ENCODE measurements around the gene RMND1.
"Not testable (repeated sequence)": the region's sequence is repeated elsewhere in the genome, so short reads cannot be mapped to it uniquely, and the experiment has no call there.

RMND1 gene

DNA sequence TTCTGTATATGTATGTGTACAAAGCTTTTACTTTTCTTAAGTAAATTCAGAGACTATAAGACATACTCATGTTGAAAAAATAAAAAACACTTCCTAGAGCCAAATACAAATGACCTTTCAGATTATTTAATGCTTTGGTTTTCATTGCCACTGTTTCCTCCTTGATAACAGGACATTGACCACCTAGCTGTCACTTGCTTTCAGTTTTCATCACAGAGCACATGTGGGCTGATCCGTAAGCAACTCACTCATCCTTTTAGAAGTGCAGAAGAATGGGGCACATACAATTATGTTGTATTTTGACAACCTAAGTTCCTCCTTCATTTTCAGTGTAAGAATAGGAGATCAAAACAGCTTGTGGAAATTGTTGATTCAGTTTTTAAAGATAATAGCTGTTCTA is 66.7 kb downstream of the RMND1 start:
- DNase-seq (ENCODE audit: low spot score), result no peak

GRCh38 chr6:151384151-151384550 is 67.8 kb downstream of the RMND1 start:
- DNase-seq (ENCODE audit: low spot score), result no peak

- DNase-seq (ENCODE audit: low spot score), result not testable (repeated sequence)
Measured at GRCh38 chr6:151382631-151383030, 69.3 kb downstream of the RMND1 start.

DNA sequence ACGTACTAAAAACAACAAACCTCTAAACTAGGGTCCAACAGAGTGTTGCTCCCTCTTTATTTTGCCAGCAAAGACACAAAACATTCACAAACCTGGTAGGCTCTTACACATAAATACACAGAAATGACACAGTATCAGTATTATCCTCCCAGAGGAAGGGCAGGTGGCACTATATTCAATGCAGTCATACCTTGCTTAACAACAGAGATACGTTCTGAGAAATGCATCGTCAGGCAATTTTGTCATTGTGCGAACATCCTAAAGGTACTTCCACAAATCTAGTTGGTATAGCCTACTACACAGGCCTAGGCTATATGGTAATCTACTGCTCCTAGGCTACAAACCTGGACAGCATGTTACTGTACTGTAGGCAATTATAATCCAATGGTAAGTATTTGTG is 70.2 kb downstream of the RMND1 start:
- DNase-seq (ENCODE audit: low spot score), result no peak

- no peak for DNase-seq (ENCODE audit: low spot score)
Measured at GRCh38 chr6:151380848-151381205, 71.1 kb downstream of the RMND1 start.

DNA sequence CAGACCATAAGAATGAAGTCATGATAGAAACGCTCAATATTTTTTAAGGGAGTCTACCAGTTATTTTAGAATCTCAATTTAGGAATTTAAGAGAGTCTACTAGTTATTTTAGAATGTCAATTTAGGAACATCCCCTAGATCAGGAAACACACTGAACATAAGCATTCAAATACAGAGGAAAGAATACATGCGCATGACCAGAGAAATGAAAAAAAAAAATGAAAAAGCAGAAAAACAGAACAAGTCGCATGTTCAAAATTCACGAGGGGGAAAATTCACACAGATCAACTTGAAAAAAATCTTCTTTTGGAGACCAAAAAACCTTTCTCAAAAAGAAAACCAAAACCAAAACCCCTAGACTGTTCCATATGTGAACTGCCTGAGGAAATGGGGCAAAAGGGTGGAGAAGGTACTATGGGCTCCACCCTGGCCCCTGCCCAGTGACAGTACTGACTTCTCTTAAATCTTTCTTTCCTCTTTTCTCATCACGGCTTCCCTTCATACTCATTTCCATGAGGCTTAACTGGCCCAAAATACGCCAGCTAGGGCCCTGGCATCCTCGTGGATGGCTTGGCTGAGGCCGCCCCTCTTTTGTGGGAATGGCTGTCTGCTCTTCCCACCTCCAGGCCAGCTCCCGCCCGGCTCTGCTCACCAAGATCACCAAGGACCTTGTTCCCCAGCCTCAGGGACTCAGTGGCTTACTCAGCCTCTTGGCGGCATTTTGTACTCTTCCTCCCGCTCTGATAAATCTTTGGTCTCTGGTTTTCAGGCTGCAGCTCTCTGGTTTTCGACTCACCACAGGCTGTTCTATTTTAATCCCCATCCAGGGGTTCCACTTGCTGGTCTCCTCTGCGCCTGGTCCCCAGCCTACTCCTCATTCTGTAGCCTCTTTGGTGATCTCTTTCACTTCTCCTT is 71.7 kb downstream of the RMND1 start:
- no peak for DNase-seq (ENCODE audit: low spot score)

GRCh38 chr6:151377095-151377494 is 74.8 kb downstream of the RMND1 start:
- no peak for DNase-seq (ENCODE audit: low spot score)

DNA sequence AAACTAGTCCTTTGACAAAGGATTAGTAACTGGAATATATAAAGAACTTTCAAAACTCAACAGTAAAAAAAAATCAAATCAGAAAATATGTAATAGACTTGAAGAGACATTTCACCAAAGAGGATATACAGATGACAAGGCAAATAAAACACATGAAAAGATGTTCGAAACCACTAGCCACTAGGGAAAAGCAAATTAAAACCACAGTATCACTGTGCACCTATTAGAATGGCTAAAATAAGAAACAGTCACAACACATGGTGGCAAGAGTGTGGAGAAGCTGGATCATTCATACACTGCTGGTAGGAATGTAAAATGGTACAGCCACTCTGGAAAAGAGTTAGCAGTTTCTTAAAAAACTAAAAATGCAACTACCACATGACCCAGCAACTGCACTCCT is 75.5 kb downstream of the RMND1 start:
- DNase-seq (ENCODE audit: low spot score), result no peak

- DNase-seq (ENCODE audit: low spot score), result no peak
Measured at GRCh38 chr6:151375833-151376232, 76.1 kb downstream of the RMND1 start.

DNA sequence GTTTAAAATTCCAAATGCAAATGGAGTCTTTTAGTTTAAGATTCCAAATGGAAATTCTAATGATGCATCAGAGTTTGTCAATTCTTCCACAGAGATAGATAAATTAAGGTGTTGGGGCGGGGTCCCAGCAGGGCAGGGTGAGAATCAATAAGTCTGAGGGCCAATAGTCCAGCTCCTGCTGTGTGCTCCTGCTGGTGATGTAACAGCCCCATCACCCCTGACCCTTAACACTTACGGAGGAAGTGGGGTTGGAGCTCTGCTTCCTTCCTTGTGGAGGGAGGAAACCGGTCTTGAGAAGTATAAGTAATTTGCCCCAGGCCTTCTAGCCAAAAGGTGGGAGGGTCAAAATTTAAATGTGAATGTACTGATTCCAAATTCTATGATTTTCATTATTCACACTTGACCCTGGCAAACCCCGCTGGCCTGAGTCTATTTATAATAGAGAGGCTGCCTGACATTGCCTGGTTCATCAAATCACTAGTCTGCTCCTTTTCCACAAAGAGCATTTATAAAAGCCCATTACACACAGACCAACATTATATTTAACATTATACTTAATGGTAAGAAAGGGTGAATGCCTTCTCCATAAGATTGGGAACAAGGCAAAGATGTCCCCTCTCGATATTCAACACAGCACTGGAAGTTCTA is 77.8 kb downstream of the RMND1 start:
- no peak for DNase-seq (ENCODE audit: low spot score)

GRCh38 chr6:151372164-151372563 is 79.8 kb downstream of the RMND1 start:
- no peak for DNase-seq (ENCODE audit: low spot score)

- no peak for DNase-seq (ENCODE audit: low spot score)
Measured at GRCh38 chr6:151370509-151371078, 81.3 kb downstream of the RMND1 start.

GRCh38 chr6:151365233-151365632 is 86.7 kb downstream of the RMND1 start:
- no peak for DNase-seq (ENCODE audit: low spot score)

DNA sequence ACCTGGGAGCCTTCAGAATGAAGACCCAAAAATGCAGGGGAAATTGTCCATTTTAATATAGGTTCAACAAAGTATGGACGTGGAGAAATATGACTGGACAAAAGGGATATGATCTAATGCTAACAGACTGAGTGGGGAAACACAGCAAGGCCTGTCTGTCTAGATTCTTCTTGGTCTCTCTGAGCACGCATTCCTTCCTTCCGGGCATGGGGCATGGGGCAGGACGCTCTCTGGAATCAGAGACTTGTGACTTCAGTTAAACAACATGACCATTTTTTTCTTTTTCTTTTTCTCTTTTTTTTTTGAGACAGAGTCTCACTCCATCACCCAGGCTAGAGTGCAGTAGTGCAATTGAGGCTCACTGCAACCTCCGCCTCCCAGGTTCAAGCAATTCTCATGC is 92.4 kb downstream of the RMND1 start:
- DNase-seq (ENCODE audit: low spot score), result no peak

- no peak for DNase-seq (ENCODE audit: low spot score)
Measured at GRCh38 chr6:151358475-151358874, 93.5 kb downstream of the RMND1 start.

GRCh38 chr6:151357758-151358436 is 94.0 kb downstream of the RMND1 start:
- no peak for DNase-seq (ENCODE audit: low spot score)

DNA sequence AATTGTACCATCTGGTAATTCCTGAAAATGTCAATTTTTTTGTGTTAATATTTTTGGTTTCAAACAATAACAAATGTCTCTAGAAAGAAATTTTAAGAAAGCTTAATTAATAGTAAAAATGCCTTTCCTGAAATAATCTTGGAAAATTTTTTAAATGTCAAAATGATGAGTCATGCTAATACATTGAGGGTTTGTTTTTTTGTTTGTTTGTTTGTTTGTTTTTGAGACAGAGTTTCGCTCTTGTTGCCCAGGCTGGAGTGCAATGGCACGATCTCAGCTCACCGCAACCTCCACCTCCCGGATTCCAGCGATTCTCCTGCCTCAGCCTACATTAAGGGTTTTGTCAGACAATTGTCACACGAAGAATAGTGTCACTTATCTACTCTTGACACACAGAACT is 94.9 kb downstream of the RMND1 start:
- DNase-seq (ENCODE audit: low spot score), result not testable (repeated sequence)
